Vagina (tissue), 2 donors: ENCODE results near the gene GLE1.

Experiments
- POLR2AphosphoS5 ChIP-seq, 2 donors: sonication (generic); formaldehyde crosslinking; IDR thresholded peaks; one replicate each; pipeline ENCODE4 v1.9.0; 2017; ENCODE audit warnings: antibody characterized with exemption in 2 of 2, mild to moderate bottlenecking in 2 of 2, low read depth in 1 of 2; ENCODE audit not compliant: insufficient read depth in 1 of 2
- TF ChIP-seq, protein P1 (sequence below), 3 experiments: fragments of 450-650 bp in 2 of 3; fragments of 200-600 bp in 1 of 3; sonication (generic) in 1 of 3; IDR thresholded peaks; one replicate each; pipeline ENCODE4 v1.5.1; 2017 to 2019; ENCODE audit warnings: antibody characterized with exemption in 3 of 3, mild to moderate bottlenecking in 2 of 3, moderate library complexity in 2 of 3

DNA sequence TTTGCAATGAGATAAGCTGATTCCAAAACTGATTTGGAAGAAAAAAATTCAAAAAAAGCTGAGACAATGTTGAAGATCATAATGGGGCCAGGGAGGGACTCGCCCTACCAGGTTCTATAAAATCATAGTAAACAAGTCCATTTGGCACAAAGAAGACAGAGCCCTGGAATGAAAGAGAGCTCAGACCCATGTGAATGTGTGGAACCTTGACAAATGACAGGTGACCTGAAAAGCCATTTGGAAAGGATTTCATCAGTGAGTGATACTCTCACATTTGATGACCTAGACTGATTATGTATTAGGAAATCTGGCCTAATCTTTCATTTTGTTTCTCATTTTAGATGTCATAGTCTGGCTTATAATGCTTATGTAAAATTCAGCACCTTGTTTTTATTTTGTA is 74.7 kb downstream of the GLE1 start:
- TF ChIP-seq, protein P1, sequence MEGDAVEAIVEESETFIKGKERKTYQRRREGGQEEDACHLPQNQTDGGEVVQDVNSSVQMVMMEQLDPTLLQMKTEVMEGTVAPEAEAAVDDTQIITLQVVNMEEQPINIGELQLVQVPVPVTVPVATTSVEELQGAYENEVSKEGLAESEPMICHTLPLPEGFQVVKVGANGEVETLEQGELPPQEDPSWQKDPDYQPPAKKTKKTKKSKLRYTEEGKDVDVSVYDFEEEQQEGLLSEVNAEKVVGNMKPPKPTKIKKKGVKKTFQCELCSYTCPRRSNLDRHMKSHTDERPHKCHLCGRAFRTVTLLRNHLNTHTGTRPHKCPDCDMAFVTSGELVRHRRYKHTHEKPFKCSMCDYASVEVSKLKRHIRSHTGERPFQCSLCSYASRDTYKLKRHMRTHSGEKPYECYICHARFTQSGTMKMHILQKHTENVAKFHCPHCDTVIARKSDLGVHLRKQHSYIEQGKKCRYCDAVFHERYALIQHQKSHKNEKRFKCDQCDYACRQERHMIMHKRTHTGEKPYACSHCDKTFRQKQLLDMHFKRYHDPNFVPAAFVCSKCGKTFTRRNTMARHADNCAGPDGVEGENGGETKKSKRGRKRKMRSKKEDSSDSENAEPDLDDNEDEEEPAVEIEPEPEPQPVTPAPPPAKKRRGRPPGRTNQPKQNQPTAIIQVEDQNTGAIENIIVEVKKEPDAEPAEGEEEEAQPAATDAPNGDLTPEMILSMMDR (IDR thresholded peaks at IDR 0.05): no peak
- TF ChIP-seq POLR2AphosphoS5 (IDR thresholded peaks at IDR 0.05; ENCODE audit: insufficient read depth in 1 of 2, low read depth in 1 of 2): no peak
